ENCODE measurements around the gene LRRTM4.

DNA sequence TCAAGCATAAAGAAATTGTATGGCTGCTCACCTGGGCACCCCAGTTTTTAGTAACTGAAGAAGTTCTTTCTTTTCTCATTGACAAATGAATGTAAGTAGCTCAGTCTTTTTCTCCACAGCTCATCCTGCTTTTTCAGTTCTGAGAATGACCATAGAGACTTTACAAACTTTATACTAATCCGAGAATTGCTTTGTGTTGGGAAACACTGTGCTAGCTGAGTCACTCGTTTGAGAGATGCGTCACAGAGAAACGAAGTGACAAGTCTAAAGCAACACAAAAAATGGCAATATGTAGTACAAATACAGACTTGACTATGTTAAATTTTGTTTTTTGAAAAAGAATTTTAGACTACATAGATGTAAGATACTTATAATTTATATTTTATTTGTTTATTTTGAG is 9.0 kb downstream of the LRRTM4 start:
- TF ChIP-seq, protein P1, sequence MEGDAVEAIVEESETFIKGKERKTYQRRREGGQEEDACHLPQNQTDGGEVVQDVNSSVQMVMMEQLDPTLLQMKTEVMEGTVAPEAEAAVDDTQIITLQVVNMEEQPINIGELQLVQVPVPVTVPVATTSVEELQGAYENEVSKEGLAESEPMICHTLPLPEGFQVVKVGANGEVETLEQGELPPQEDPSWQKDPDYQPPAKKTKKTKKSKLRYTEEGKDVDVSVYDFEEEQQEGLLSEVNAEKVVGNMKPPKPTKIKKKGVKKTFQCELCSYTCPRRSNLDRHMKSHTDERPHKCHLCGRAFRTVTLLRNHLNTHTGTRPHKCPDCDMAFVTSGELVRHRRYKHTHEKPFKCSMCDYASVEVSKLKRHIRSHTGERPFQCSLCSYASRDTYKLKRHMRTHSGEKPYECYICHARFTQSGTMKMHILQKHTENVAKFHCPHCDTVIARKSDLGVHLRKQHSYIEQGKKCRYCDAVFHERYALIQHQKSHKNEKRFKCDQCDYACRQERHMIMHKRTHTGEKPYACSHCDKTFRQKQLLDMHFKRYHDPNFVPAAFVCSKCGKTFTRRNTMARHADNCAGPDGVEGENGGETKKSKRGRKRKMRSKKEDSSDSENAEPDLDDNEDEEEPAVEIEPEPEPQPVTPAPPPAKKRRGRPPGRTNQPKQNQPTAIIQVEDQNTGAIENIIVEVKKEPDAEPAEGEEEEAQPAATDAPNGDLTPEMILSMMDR (IDR thresholded peaks at IDR 0.05), result no peak
- TF ChIP-seq NFE2L1 (CRISPR knock-in tag; IDR thresholded peaks at IDR 0.05), result no peak

Measured in WTC11 (cell line).